Colonic mucosa (tissue), 4 donors: ENCODE measurements around the gene NACA. TPM values are rescaled to one million over a fixed set of nuclear protein-coding genes. Genes with fewer than 3 reads are reported as not detected.

Source experiments
- DNase-seq: peaks from one replicate; pipeline ENCODE4 v3.0.0-alpha.2; 2020
- H3K27ac ChIP-seq: fragments of 200-600 bp; one replicate; pipeline ENCODE4 v1.8.0; 2021
- H3K27me3 ChIP-seq: fragments of 200-600 bp; one replicate; pipeline ENCODE4 v1.8.0; 2021
- H3K36me3 ChIP-seq: fragments of 200-600 bp; one replicate; pipeline ENCODE4 v1.8.0; 2021
- H3K4me1 ChIP-seq: fragments of 200-600 bp; one replicate; pipeline ENCODE4 v1.8.0; 2021; ENCODE audit warnings: mild to moderate bottlenecking
- H3K4me3 ChIP-seq: fragments of 200-600 bp; one replicate; pipeline ENCODE4 v1.8.0; 2021
- H3K9ac ChIP-seq, 2 donors: one replicate each; pipeline ENCODE4 v1.7.0; 2013; ENCODE audit warnings: control low read depth in 2 of 2, low read depth in 2 of 2, low read length in 2 of 2
- H3K9me3 ChIP-seq: fragments of 200-600 bp; one replicate; pipeline ENCODE4 v1.8.0; 2021
- intact Hi-C: fragments of 100-400 bp; cut with DNase I; formaldehyde crosslinking; loops from one replicate; pipeline ENCODE4 v1.14.1; 2022
- total RNA-seq, 2 donors: library from RNA; stranded (reverse); fragmentation: NEBNext Ultra II Directional in 1 of 2; extraction: Animal tissue kit (Norgen Biotek cat#: 25700) in 1 of 2; gene quantifications; one replicate each; pipeline ENCODE4 v1.2.1, GENCODE V29; 2021
- TF ChIP-seq, protein P1 (sequence below): fragments of 200-600 bp; IDR thresholded peaks from one replicate; pipeline ENCODE4 v1.8.0; 2022; ENCODE audit warnings: antibody characterized with exemption, mild to moderate bottlenecking
- donor health status: healthy.
- donor health status: DM: no; HTN: no; CAD: no.
- donor health status: DM: no; HTN: no; CAD: no.

The NACA gene
- total RNA-seq = 100 to 1,000 TPM; 622 to 763 TPM

DNA sequence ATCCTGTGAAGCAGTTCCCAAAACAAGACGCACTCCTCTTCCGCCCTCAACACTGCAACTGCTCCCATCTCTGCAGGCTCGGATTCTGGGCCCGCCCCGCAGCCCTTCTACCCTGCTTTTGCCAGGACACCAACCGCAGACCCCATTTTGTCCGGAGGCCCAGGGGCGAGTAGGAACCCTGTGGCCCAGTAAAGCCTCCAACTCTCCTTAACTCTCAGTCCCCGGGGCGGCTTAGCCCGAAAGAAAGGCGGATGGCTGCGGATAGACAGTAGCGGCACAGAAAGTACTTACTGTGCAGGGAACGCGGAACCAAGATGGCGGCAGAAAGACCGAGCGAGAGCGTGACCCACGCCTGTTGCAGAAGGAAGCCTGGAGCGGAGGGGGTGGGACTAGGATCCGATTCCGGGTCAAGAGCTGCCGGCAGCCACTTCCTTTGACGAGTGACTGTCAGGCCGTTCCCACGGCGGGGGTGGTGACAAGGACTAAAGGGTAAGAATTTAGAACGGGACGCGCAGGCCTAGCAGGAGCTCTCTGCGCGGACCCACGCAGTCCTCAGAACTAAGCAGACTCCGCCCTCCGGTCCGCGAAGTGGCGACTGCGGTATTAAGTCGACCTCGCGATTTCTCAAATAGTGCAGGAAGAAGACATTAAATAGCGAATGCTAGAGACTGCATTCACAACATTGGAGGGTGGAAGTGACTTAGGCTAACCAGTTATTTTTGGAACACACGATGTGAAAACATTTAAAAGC is at the start of gene NACA:
Gene NACA, minus strand, starts transcription at position 328 of the 751 bp plus-strand sequence. CDS start 778 bp downstream, outside the sequence.
- DNase-seq = peak; percentile 99
- peaks cover 13% of the 10 kb centered on the region for H3K4me1 ChIP-seq
- H3K9me3 ChIP-seq = no peaks in the 10 kb centered on the region
- TF ChIP-seq, protein P1, sequence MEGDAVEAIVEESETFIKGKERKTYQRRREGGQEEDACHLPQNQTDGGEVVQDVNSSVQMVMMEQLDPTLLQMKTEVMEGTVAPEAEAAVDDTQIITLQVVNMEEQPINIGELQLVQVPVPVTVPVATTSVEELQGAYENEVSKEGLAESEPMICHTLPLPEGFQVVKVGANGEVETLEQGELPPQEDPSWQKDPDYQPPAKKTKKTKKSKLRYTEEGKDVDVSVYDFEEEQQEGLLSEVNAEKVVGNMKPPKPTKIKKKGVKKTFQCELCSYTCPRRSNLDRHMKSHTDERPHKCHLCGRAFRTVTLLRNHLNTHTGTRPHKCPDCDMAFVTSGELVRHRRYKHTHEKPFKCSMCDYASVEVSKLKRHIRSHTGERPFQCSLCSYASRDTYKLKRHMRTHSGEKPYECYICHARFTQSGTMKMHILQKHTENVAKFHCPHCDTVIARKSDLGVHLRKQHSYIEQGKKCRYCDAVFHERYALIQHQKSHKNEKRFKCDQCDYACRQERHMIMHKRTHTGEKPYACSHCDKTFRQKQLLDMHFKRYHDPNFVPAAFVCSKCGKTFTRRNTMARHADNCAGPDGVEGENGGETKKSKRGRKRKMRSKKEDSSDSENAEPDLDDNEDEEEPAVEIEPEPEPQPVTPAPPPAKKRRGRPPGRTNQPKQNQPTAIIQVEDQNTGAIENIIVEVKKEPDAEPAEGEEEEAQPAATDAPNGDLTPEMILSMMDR = no peak
- no peaks in the 10 kb centered on the region for H3K27me3 ChIP-seq
- intact Hi-C loops = loop anchor here (5.0 to 10.0 kb wide), 2 partner anchors 38 to 80 kb away; partner anchors contain the start of genes ATP5F1B and PTGES3
- H3K27ac ChIP-seq = peak within 1 kb of the TSS; percentile 90
- H3K4me3 ChIP-seq = peak within 1 kb of the TSS; percentile 86
- peak within 1 kb of the TSS; percentile 83 to 100 for H3K9ac ChIP-seq
- peaks cover 1% of the 10 kb centered on the region for H3K36me3 ChIP-seq

DNA sequence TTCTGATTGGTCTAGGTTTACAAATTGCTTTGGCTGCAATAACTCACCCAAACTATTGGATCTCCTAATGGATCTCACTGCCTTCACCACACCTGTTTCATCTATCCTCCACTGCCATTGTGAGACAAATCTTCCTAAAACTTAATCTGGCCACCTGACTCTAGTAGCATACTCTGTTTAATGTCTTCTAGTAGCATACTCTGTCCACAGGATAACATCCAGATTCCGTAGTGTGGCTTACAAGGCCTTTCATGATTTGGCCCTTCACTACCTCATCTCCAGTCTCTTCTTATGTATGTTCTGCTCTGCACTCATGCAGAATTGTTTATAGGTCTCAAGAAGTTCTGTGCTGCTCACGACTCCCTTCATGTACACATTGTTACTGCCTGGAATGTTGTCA is 48.0 kb upstream of the NACA start:
- H3K36me3 ChIP-seq = no peaks in the 10 kb centered on the region
- TF ChIP-seq, protein P1 = no peak
- H3K9ac ChIP-seq = no peak overlapping the region
- no peaks in the 10 kb centered on the region for H3K4me1 ChIP-seq
- no peaks in the 10 kb centered on the region for H3K9me3 ChIP-seq
- H3K27me3 ChIP-seq = no peaks in the 10 kb centered on the region
- no peak overlapping the region for H3K4me3 ChIP-seq
- no peak for DNase-seq
- intact Hi-C loops = no loop called here
- no peak overlapping the region for H3K27ac ChIP-seq

DNA sequence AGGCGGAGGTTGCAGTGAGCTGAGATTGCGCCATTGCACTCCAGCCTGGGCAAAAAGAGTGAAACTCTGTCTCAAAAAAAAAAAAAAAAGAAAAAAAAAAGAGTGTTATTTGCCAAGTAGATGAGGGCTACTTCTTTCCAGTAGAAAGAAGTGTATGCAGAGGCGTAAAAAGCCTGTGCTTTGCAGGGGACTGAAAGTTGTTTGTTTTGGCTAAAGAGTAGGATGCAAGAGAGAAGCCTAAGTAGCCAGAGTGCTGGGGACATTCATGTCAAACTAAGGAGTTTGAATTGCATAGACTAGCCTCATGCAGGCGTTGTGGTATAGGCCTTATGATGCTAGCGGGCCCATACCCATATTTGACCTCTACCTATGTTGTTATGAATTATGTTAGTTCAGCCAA is 47.5 kb upstream of the NACA start:
- H3K27ac ChIP-seq = no peak overlapping the region
- H3K9me3 ChIP-seq = no peaks in the 10 kb centered on the region
- DNase-seq = no peak
- no peak overlapping the region for H3K4me3 ChIP-seq
- no peaks in the 10 kb centered on the region for H3K4me1 ChIP-seq
- no peak overlapping the region for H3K9ac ChIP-seq
- intact Hi-C loops = no loop called here
- H3K36me3 ChIP-seq = no peaks in the 10 kb centered on the region
- H3K27me3 ChIP-seq = no peaks in the 10 kb centered on the region
- TF ChIP-seq, protein P1 = no peak

DNA sequence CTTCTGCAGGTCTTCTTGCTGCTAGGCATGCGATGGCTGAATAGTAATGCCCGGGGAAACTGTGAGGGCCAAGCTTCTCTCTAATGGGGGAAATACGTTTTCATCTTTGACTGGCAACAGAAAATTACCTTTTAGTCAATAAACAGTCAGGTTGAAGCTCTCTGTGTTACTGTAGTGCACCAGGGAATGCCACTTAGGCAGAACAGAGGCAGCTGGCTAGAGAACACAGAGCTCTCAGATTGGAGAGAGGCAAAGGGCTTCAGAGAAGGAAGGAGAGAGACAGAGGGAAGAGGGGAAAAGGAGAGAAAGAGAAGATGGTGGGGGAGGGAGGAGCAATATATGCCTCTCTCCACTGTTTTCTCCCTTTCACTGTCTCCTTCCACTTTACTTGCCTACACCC is 44.8 kb upstream of the NACA start:
- DNase-seq = no peak
- H3K27ac ChIP-seq = no peak overlapping the region
- H3K4me1 ChIP-seq = no peaks in the 10 kb centered on the region
- H3K27me3 ChIP-seq = no peaks in the 10 kb centered on the region
- H3K36me3 ChIP-seq = no peaks in the 10 kb centered on the region
- no peak overlapping the region for H3K9ac ChIP-seq
- intact Hi-C loops = no loop called here
- H3K4me3 ChIP-seq = no peak overlapping the region
- H3K9me3 ChIP-seq = no peaks in the 10 kb centered on the region
- TF ChIP-seq, protein P1 = no peak

DNA sequence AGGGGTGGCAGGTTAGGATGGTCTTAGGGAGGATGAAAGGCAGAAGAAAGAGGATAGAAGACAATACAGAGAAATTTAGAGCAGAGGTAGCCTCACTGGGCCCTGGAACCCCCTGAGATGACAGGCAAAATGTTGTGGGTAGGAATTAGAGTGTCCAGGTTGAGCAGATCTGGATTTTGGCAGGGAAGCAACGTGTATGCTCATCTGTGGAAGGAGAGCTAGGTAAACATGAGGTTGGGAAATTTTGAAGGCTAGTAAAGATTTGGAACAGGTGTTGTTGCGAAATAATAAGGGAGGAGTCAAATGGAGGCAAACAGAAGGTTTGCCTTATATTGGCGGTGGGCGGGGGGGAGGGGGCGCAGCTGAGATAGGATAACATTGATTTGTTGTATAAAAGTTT is 43.3 kb upstream of the NACA start:
- no peak overlapping the region for H3K4me3 ChIP-seq
- no peaks in the 10 kb centered on the region for H3K36me3 ChIP-seq
- H3K27me3 ChIP-seq = no peaks in the 10 kb centered on the region
- H3K27ac ChIP-seq = no peak overlapping the region
- no peak for DNase-seq
- H3K4me1 ChIP-seq = no peaks in the 10 kb centered on the region
- TF ChIP-seq, protein P1 = no peak
- H3K9me3 ChIP-seq = no peaks in the 10 kb centered on the region
- intact Hi-C loops = no loop called here
- H3K9ac ChIP-seq = no peak overlapping the region
